GM19240 (cell line): ENCODE results near the gene RBM26.

Experiments
- DNase-seq: peaks from one replicate; pipeline ENCODE4 v3.0.0; 2011; ENCODE audit warnings: low spot score; ENCODE audit not compliant: insufficient read length

The RBM26 gene

DNA sequence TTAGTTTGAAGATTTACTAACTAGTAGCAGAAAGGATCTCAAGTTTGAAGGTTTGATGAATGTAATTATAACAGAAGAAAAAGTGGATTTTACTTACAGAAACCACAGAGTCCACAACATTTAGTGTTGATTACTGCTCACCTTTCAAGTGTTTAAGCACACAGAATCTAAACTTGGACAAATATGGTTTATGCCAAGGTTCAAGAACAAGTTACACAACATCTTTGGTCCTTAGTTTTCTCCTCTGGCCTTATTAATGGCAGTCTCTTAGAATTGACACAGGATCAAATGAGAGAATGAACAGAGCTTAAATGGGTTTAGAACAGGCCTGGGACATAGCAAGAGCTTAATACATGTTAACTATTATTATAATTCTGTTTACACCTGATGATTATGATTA, 133.0 kb downstream of the RBM26 start:
- DNase-seq, result no peak

DNA sequence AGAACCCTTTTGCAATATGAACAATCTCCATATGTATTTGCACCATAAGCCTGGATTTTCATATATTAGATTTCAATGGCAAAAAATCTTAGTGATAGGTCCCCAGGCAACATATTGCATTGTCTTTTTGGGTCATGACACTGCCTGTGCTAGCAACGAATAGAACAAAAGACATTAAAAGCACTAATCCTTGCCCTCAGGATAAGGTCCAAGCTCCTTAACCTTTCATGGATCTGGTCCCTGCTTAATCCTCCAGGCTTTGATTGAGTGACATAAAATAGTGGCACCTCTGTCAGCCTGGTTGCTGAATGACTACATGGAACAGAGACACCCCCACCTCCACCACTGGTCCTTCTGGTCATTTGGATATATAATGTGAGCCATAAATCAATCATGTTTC, 134.4 kb downstream of the RBM26 start:
- no peak for DNase-seq

DNA sequence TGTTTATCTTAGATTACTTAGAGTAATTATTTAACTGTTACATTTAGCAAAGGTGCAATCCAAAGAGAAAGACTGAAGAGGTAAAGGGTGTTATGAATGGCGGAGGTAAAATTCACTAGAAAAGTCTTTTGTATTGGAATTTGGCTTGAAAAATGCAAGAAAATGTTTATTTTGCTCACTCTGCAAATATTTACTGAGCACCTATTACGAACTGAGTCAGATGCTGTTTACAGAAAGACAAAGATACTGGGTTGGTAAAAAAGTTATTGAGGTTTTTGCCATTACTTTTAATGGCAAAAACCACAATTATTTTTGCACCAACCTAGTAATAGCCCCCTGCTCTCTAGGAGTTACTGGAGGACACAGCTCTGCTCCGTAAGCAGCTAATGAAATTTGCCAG, 135.2 kb downstream of the RBM26 start:
- no peak for DNase-seq
